Activated CD8-positive, alpha-beta memory T cell treated with anti-CD3 and anti-CD28 coated beads for 1 hour (primary cell): Measurements from ENCODE around the gene B4GALT7.

ENCODE experiments used
- DNase-seq, 2 donors: peaks; one replicate each; pipeline ENCODE4 v3.0.0-alpha.2; 2020; ENCODE audit warnings: low read depth in 1 of 2; ENCODE audit errors: extremely low read depth in 1 of 2

The B4GALT7 gene

DNA sequence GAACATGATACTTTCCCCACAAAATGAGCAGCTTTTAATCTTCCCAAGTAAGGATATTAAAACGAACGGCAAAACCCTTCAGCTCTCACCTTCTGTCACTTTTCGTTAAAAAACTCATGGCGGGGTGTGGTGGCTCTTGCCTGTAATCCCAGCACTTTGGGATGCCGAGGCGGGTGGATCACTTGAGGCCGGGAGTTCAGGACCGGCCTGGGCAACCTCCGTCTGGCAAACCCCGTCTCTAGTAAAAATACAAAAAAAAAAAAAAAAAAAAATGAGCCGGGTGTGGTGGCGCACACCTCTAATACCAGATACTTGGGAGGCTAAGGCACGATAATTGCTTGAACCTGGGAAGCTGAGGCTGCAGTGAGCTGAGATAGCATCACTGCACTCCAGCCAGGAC, 7.0 kb upstream of the B4GALT7 start:
- no peak for DNase-seq

- no peak for DNase-seq
Measured at GRCh38 chr5:177593511-177593910, 6.4 kb upstream of the B4GALT7 start.

- DNase-seq = no peak
Measured at GRCh38 chr5:177594071-177594470, 5.9 kb upstream of the B4GALT7 start.

GRCh38 chr5:177595026-177595585, 4.8 kb upstream of the B4GALT7 start:
- no peak for DNase-seq

DNA sequence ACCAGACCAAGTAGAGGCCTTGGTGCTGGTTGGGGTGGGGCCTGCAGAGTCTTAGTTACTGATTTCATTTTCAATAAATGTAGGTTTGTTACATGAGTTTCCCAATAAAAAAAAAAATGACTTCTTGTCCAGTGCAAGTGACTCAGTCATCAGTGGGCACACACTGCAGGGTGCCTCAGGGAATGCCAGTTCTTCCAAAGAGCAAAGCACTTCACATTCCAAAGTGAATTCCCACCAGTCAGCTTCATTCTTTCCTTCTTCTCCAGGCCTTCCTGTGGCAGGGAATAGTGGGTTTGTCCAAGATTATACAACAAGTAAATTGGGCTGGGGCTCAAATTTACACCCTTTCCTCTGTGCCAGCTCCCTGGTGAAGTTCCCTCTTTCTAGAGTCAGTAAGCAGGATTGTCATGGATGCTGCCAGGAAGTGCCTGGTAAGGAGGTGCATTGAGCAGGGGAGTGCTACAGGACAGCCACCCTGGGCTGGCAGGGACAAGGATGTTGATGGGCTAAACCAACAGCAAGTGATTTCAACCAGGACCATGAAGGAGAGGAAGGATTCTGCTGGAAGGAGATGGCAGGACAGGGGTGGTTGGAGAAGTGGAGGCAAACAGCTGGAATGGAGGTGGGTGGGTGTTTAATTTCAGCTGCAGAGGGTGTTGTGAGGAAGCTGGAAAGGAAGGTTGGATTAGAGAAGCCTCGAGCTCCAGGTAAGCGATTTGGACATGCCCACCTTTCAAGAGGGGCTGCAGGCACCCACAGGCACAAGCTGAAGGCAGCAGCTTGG, 3.7 kb upstream of the B4GALT7 start:
- no peak for DNase-seq

- DNase-seq = no peak
Measured at GRCh38 chr5:177596775-177597238, 3.1 kb upstream of the B4GALT7 start.

GRCh38 chr5:177598477-177598876, 1.5 kb upstream of the B4GALT7 start:
- DNase-seq = no peak

DNA sequence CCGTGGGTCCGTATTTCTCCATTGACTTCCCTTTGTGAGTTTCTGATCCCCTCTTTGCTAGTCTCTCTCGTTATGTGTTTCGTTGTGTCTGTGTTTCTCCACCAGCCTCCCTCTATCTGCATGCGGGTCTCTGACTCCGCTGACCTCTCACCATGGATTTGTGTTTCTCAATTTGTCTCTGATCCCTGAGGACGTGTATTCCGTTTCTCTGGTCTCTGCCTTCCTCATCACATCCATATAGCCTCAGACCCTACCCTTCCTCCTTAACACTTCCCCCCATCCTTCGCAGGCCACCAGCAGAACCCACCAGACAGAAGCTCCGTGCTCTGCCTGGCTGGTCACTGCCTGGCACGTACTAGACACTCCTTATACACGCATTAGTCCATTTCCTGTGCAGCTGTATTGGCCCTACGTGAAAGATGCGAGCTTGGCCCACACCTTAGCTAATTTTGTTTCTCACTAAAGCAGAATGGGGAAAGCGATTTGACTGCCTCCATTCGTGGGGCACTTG, 631 bp downstream of the B4GALT7 start:
- DNase-seq = no peak

GRCh38 chr5:177601126-177601525, 1.2 kb downstream of the B4GALT7 start:
- DNase-seq = no peak

- DNase-seq = no peak
Measured at GRCh38 chr5:177601577-177602457, 1.9 kb downstream of the B4GALT7 start.

DNA sequence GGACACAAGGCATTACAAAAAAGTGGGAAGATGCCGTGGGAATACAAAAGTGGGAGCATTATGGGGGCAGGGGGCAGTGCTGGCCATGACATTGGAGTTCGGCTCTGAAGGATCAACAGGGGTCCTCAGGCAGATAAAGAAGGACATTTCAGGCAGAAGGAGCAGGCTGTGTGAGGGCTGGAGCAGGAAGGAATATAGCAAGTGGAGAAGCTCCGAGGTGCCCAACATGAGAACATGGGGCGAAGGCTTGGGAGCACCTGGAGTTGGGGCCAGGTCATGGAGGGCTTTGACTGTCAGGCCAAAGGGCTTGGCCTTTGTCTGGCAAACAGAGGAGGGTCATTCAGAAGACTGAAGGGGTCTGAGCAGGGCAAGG, 2.5 kb downstream of the B4GALT7 start:
- no peak for DNase-seq

DNA sequence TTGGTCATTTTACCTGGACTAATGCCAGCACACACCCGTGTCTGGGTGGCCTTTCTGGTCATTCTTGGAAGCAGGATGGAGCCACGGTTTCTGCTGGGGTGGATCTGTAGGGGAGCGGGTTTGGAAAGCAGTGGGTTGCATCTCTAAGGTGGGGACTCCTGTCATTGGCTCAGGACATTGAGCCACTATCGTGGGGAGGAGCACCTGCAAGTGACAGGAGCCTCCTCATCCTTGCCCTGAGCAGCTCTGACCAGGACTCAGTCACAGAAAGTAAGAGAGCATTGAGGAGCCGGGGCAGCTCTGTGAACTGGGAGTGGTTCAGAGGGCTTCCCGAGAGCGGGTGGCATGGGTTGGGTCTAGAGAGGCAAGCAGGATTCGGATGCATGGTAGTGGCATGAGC, 3.7 kb downstream of the B4GALT7 start:
- no peak for DNase-seq

DNA sequence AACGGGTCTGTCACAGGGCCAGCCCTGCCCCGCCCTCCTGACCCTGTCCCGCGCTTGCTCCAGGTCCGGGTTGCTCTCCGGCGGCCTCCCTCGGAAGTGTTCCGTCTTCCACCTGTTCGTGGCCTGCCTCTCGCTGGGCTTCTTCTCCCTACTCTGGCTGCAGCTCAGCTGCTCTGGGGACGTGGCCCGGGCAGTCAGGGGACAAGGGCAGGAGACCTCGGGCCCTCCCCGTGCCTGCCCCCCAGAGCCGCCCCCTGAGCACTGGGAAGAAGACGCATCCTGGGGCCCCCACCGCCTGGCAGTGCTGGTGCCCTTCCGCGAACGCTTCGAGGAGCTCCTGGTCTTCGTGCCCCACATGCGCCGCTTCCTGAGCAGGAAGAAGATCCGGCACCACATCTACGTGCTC, 4.2 kb downstream of the B4GALT7 start:
- no peak for DNase-seq

DNA sequence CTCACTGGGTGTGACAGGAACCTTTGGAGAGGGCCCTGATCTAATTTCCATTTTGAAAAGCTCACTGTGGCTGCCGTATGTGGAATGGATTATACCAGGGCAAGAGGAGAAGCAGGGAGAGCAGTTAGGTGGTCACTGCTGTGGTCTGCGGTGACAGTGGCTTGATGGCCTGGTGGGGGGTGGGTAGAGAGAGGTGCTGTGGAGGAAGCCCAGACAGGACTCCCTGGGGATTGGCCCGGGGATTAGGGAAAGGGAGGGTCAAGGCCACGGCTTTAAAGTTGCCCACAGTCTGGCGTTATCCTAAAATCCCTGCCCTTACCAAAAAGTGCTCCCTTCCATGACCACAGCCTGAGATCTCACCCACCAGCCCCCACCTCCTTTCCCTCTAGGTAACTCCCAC, 4.7 kb downstream of the B4GALT7 start:
- no peak for DNase-seq

- no peak for DNase-seq
Measured at GRCh38 chr5:177605078-177605477, 5.1 kb downstream of the B4GALT7 start.

DNA sequence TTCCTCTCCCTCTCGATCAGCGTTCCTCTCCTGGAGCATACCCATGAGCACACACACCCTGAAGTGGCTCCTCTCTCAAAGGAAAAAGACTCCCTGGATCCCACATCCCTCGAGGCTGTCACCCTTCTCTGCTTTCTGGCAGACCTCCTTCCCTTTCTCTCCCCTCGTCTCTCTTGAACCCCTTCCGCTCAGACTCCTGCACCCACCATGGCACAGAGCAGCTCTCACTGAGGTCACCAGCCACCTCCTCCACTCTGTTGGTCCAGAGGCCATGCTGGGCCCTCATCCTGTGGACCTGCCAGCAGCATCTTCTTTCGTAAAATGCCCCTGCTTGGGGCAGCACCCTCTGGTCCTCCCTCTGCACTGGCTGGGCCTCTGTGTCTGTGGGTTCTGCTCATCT, 5.7 kb downstream of the B4GALT7 start:
- DNase-seq = no peak

GRCh38 chr5:177606071-177607051, 6.4 kb downstream of the B4GALT7 start:
- DNase-seq = no peak

DNA sequence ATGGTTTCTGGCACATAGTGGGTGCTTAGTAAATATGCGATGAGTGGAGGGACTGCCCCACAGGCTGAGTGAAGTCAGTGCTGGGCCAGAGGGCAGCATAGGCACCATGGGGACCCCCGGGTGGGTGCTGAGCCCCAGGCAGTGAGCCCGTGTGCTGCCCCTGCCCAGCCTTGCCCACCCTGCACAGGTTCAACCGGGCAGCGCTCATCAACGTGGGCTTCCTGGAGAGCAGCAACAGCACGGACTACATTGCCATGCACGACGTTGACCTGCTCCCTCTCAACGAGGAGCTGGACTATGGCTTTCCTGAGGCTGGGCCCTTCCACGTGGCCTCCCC, 7.2 kb downstream of the B4GALT7 start:
- DNase-seq = no peak

DNA sequence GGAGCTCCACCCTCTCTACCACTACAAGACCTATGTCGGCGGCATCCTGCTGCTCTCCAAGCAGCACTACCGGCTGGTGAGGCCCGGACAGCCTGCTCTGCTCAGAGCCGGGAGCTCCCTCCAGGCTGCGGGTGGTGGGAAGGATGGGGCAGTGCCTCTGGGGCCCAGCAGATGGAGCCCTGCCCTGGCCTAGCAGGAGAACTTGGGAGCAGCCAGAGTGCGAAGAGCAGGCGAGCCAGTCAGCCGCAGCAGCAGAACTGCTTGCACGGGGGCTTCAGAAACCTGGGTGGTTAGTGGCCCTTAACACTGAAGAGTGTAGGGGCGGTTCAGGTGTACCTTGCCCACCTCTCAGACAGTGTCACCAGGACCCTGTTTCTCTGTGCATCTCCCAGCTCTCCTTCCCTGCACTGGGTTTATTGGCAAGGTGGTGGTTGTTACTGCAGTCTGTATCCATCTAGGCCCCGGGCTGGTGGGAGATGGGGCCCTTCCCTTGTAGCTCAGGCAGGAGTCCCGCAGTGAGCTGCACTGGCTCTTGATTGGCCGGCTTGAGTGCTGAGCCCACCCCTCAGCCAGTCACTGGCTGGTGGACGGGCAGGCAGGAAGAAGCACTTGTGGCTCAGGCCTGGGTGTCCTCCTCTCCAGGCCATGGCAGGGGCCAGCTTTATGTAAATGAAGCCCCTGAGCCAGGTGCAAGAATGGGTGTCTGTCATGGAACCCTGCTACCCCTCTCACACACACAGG, 7.7 kb downstream of the B4GALT7 start:
- DNase-seq = peak in 1 of 2 donors; percentile 32
